Ovary (tissue), 9 donors: ENCODE data around the gene CCDC124. TPM values are rescaled to one million over a fixed set of nuclear protein-coding genes. Genes with fewer than 3 reads are reported as not detected.

Experiments
- DNase-seq, 5 donors: peaks; one replicate each; pipeline ENCODE4 v3.0.0-alpha.2; 2019 to 2020
- H3K27ac ChIP-seq, 2 donors: fragments of 200-600 bp; one replicate each; pipeline versions ENCODE4 v1.5.1 to v1.8.0; 2019 to 2022
- H3K27me3 ChIP-seq: fragments of 200-600 bp; one replicate; pipeline ENCODE4 v1.8.0; 2022
- H3K36me3 ChIP-seq: fragments of 200-600 bp; sonication (generic); one replicate; pipeline ENCODE4 v1.5.1; 2019
- H3K4me1 ChIP-seq: one replicate; pipeline ENCODE4 v1.8.1; 2013; ENCODE audit warnings: mild to moderate bottlenecking, moderate library complexity; ENCODE audit not compliant: insufficient read depth
- H3K4me3 ChIP-seq: fragments of 200-600 bp; sonication (generic); one replicate; pipeline ENCODE4 v1.5.1; 2017
- H3K9me3 ChIP-seq, 2 donors: fragments of 200-600 bp in 1 of 2; sonication (generic) in 1 of 2; one replicate each; pipeline versions ENCODE4 v1.5.1 to v1.8.1; 2013 to 2019; ENCODE audit warnings: mild to moderate bottlenecking in 1 of 2, moderate library complexity in 1 of 2
- CTCF ChIP-seq, 3 donors: fragments of 450-650 bp in 2 of 3; fragments of 200-600 bp in 1 of 3; IDR thresholded peaks; one replicate each; pipeline versions ENCODE4 v1.5.1 to v1.8.0; 2016 to 2022; ENCODE audit warnings: antibody characterized with exemption in 3 of 3, mild to moderate bottlenecking in 1 of 3
- EP300 ChIP-seq: sonication (generic); formaldehyde crosslinking; IDR thresholded peaks from one replicate; pipeline ENCODE4 v1.6.1; 2017; ENCODE audit warnings: antibody characterized with exemption
- POLR2A ChIP-seq: fragments of 450-650 bp; IDR thresholded peaks from one replicate; pipeline ENCODE4 v1.6.1; 2017; ENCODE audit warnings: antibody characterized with exemption, mild to moderate bottlenecking, moderate library complexity
- WGBS, 3 donors: extraction: QIAGEN DNeasy Blood & Tissue Kit in 1 of 3; methylation state at CpG; one replicate each; pipeline versions ENCODE4 v1.1.5 to v1.1.7; 2013 to 2017; 5-methylcytosine and 5-hydroxymethylcytosine counted together
- intact Hi-C, 4 donors: fragments of 100-400 bp; cut with DNase I; formaldehyde crosslinking; loops; one replicate each; pipeline versions ENCODE4 v1.11.0 to v1.15.1; 2022 to 2023
- polyA plus RNA-seq, 2 donors: library from polyadenylated mRNA; stranded (reverse); fragments of 200-250 nt in 1 of 2; fragments of 350-450 nt in 1 of 2; fragmentation: Illumina TruSeq in 1 of 2; extraction: RNeasy Lipid Tissue Mini Kit (QIAGEN cat#74804) in 1 of 2; gene quantifications; one replicate each; pipeline ENCODE4 v1.2.3, GENCODE V29; 2013 to 2014
- total RNA-seq, 7 donors: library from RNA; depleted of rRNA in 2 of 7; stranded (reverse); fragments of >200 nt in 2 of 7; fragmentation: NEBNext Ultra II Directional in 3 of 7; extraction: Animal tissue kit (Norgen Biotek cat#: 25700) in 3 of 7; gene quantifications; one replicate each; pipeline versions ENCODE4 v1.1.0 to v1.2.4, GENCODE V29; 2016 to 2023
- donor health status: DM: no; HTN: no; CAD: no; lungs with moderate emphysema.
- donor health status: DM: no; HTN: no; CAD: no.
- donor health status: Bipolar disorder and iron deficiency.
- donor health status: DM: yes; HTN: yes; CAD: no.
- donor health status: DM: no; HTN: no; CAD: no.
- donor health status: DM: yes; HTN: yes; CAD: no.

Gene CCDC124
- total and polyA plus RNA-seq, 9 donors = 4.7 to 74.5 (median 50.4) TPM

DNA sequence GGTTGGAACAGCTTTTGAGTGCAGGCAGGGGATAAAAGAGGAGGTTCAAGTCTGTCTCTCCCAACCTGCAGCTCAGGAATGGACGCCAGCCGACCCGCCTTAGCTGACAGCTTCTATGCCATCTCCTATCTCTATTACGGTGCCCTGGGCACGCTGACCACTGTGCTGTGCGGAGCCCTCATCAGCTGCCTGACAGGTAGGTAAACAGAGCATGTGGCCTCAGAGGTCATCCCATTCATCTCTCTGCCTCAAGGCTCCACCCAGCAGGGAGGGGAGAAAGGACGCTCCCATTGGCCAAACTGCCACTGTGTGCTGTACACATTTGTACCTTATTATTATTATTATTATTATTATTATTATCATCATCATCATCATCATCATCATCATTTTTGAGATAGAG is 44.6 kb upstream of the CCDC124 start:
- DNase-seq = no peak
- Histone ChIP-seq H3K36me3 (no peaks in the 10 kb centered on the region), H3K27ac (no peak overlapping the region), H3K9me3 (no peaks in the 10 kb centered on the region), H3K27me3 (no peaks in the 10 kb centered on the region), H3K4me3 (no peak overlapping the region), H3K4me1 (no peaks in the 10 kb centered on the region)
- TF ChIP-seq POLR2A (no peak), CTCF (IDR thresholded peaks at IDR 0.05) (no peak), EP300 (no peak)
- intact Hi-C loops = no loop called here
- 52 to 75% (median 62%) methylated on average over 7 of the region's 7 CpGs for WGBS, 3 donors

DNA sequence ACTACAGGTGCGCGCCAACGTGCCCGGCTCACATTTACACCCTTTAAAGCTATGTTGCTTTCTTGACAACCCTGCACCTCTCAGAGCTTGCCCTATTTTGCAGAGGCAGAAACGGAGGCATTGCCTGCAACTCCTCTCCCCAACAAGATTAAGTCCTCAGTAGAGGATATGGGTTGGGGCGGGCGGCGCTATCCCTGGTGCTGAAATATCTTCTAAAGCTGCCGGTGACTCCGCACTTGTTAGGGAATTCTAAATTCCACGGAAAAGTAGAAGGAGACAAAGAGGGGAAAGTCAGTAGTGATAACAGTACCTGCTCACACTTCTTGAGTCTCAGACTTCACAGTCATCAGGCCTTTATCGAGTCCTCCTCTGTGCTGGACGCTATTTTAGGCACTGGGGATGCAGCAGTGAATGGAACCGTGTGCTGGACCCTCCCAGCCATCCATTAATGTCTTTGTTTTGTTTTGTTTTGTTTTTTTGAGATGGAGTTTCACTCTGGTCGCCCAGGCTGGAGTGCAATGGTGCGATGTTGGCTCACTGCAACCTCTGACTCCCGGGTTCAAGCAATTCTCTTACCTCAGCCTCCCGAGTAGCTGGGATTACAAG is 43.1 kb upstream of the CCDC124 start:
- DNase-seq = peak in 2 of 5 donors; percentile 43 to 71
- no peaks in the 10 kb centered on the region for H3K27me3 ChIP-seq
- 15 to 21% (median 18%) methylated on average over 18 of the region's 18 CpGs for WGBS, 3 donors
- no peaks in the 10 kb centered on the region for H3K9me3 ChIP-seq
- TF ChIP-seq EP300 (no peak), POLR2A (no peak), CTCF (IDR thresholded peaks at IDR 0.05) (no peak)
- no peaks in the 10 kb centered on the region for H3K4me1 ChIP-seq
- H3K27ac ChIP-seq = no peak overlapping the region
- intact Hi-C loops = no loop called here
- H3K36me3 ChIP-seq = no peaks in the 10 kb centered on the region
- H3K4me3 ChIP-seq = no peak overlapping the region

DNA sequence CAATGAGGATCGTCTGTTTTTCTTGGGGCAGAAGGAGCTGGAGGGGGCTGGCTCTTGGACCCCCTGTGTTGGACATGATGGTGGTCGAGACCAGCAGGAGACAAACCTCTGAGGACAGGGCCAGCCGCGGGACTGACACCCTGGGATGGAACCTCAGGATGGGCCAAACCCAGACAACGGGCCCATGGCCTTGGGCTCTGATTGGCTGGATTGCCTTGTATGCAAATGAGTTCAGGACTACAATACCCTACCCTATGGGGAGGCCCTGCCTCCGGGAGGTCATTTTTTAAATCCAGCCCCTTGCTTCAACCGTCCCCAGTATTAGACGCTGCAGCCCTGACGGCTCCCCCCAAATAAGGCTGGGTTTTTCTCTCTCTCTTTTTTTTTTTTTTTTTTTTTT is 39.0 kb upstream of the CCDC124 start:
- Histone ChIP-seq H3K4me3 (no peak overlapping the region), H3K36me3 (no peaks in the 10 kb centered on the region), H3K4me1 (no peaks in the 10 kb centered on the region), H3K27me3 (no peaks in the 10 kb centered on the region), H3K9me3 (no peaks in the 10 kb centered on the region), H3K27ac (no peak overlapping the region)
- no peak for DNase-seq
- WGBS, 3 donors = 60 to 73% (median 63%) methylated on average over 9 of the region's 9 CpGs
- TF ChIP-seq POLR2A (no peak), CTCF (IDR thresholded peaks at IDR 0.05) (no peak), EP300 (no peak)
- intact Hi-C loops = no loop called here

DNA sequence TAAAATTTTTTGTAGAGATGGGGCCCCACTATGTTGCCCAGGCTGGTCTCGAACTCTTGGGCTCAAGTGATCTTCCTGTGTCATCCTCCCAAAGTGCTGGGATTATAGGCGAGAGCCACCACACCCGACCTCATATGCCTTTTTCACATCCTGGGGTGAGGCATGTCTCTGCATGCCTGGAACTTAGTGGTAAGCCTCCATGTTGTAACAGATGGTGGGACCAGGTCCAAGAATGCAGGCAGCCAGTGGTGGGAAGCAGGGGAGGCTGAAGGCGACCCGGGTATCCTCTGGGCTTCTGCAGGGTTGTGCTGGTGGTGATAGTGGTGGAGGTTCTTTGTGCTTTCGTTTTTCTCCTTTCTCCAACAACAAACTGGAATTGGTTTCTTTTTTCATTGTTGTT is 30.1 kb upstream of the CCDC124 start:
- H3K36me3 ChIP-seq = no peaks in the 10 kb centered on the region
- WGBS, 3 donors = 57 to 69% (median 67%) methylated on average over 6 of the region's 6 CpGs
- H3K27me3 ChIP-seq = no peaks in the 10 kb centered on the region
- no peak overlapping the region for H3K27ac ChIP-seq
- H3K4me1 ChIP-seq = no peaks in the 10 kb centered on the region
- DNase-seq = no peak
- intact Hi-C loops = no loop called here
- no peak for TF ChIP-seq EP300
- no peak for TF ChIP-seq POLR2A
- TF ChIP-seq CTCF (IDR thresholded peaks at IDR 0.05) = no peak
- H3K9me3 ChIP-seq = no peaks in the 10 kb centered on the region
- H3K4me3 ChIP-seq = no peak overlapping the region
